HEK293 (cell line): Measurements from ENCODE around the gene RCL1.

Experiments
- CTCF ChIA-PET: fragments of 350-600 bp; formaldehyde crosslinking; extraction: SDS; loops from one replicate; lab custom pipeline; 2021; ENCODE audit warnings: antibody characterized with exemption; lab: Yijun Ruan, JAX
- POLR2A ChIA-PET: fragments of 300-600 bp; formaldehyde crosslinking; extraction: SDS; loops from one replicate; lab custom pipeline; 2020; ENCODE audit warnings: antibody characterized with exemption, inconsistent platforms; lab: Yijun Ruan, JAX
- H3K27ac ChIP-seq: fragments of 200-500 bp; sonication (Bioruptor generic); 2 replicates; pipeline ENCODE4 v1.5.1; 2014; ENCODE audit warnings: low read depth, low read length, control low read depth, inconsistent platforms; ENCODE audit errors: extremely low read depth
- H3K36me3 ChIP-seq, 2 experiments: fragments of 200-500 bp in 1 of 2; sonication (Bioruptor generic) in 1 of 2; 1 replicate in 1 of 2; 2 replicates in 1 of 2; pipeline ENCODE4 v1.5.1; 2014 to 2017; ENCODE audit warnings: inconsistent platforms in 2 of 2, low read length in 2 of 2; ENCODE audit not compliant: control insufficient read depth in 2 of 2, insufficient read depth in 1 of 2
- H3K4me1 ChIP-seq: fragments of 200-500 bp; sonication (Bioruptor generic); 2 replicates; pipeline ENCODE4 v1.5.1; 2014; ENCODE audit warnings: mild to moderate bottlenecking, low read length, inconsistent platforms; ENCODE audit not compliant: control insufficient read depth, insufficient read depth
- H3K4me3 ChIP-seq: 2 replicates; pipeline ENCODE4 v1.5.1; 2011; ENCODE audit warnings: low read depth, mild to moderate bottlenecking, control low read depth, low read length, moderate library complexity
- H3K9me3 ChIP-seq: fragments of 200-500 bp; sonication (Bioruptor generic); 2 replicates; pipeline ENCODE4 v1.5.1; 2014; ENCODE audit warnings: low read depth, low read length, inconsistent platforms; ENCODE audit not compliant: control insufficient read depth, insufficient read depth
- GLI4 ChIP-seq: fragments of 450-650 bp; formaldehyde crosslinking; IDR thresholded peaks from 2 replicates; pipeline ENCODE4 v1.5.1; 2016; ENCODE audit warnings: missing biosample characterization, missing genetic modification characterization
- KLF17 ChIP-seq: fragments of 450-650 bp; formaldehyde crosslinking; IDR thresholded peaks from 2 replicates; pipeline ENCODE4 v1.5.1; 2016; ENCODE audit warnings: missing biosample characterization, missing genetic modification characterization
- KLF7 ChIP-seq: fragments of 450-650 bp; formaldehyde crosslinking; IDR thresholded peaks from 2 replicates; pipeline ENCODE4 v1.5.1; 2016; ENCODE audit warnings: missing biosample characterization, missing genetic modification characterization, borderline replicate concordance
- KLF9 ChIP-seq: fragments of 450-650 bp; formaldehyde crosslinking; IDR thresholded peaks from 2 replicates; pipeline ENCODE4 v1.5.1; 2016; ENCODE audit warnings: missing biosample characterization, missing genetic modification characterization, low read depth
- MEIS1 ChIP-seq: sonication (generic); formaldehyde crosslinking; IDR thresholded peaks from 2 replicates; pipeline ENCODE4 v1.8.1; 2022; ENCODE audit warnings: missing genetic modification reagents, mild to moderate bottlenecking, borderline replicate concordance
- PATZ1 ChIP-seq: fragments of 450-650 bp; formaldehyde crosslinking; IDR thresholded peaks from 2 replicates; pipeline ENCODE4 v1.5.1; 2016; ENCODE audit warnings: missing biosample characterization, missing genetic modification characterization
- PRDM10 ChIP-seq: fragments of 450-650 bp; formaldehyde crosslinking; IDR thresholded peaks from 2 replicates; pipeline ENCODE4 v1.5.1; 2016; ENCODE audit warnings: missing biosample characterization, missing genetic modification characterization
- WT1 ChIP-seq: fragments of 450-650 bp; formaldehyde crosslinking; IDR thresholded peaks from 2 replicates; pipeline ENCODE4 v1.5.1; 2016; ENCODE audit warnings: missing biosample characterization, missing genetic modification characterization
- ZBTB1 ChIP-seq: fragments of 450-650 bp; formaldehyde crosslinking; IDR thresholded peaks from 2 replicates; pipeline ENCODE4 v1.5.1; 2016; ENCODE audit warnings: missing biosample characterization, missing genetic modification characterization
- ZBTB11 ChIP-seq: fragments of 450-650 bp; formaldehyde crosslinking; conservative IDR thresholded peaks from 2 replicates; pipeline ENCODE4 v1.5.1; 2016; ENCODE audit warnings: low read depth, missing biosample characterization, missing genetic modification characterization
- ZBTB21 ChIP-seq: fragments of 450-650 bp; formaldehyde crosslinking; IDR thresholded peaks from 2 replicates; pipeline ENCODE4 v1.5.1; 2017; ENCODE audit warnings: missing biosample characterization, missing genetic modification characterization
- ZFP69B ChIP-seq: fragments of 450-650 bp; formaldehyde crosslinking; IDR thresholded peaks from 2 replicates; pipeline ENCODE4 v1.5.1; 2016; ENCODE audit warnings: missing biosample characterization, missing genetic modification characterization
- ZNF10 ChIP-seq: fragments of 450-650 bp; formaldehyde crosslinking; IDR thresholded peaks from 2 replicates; pipeline ENCODE4 v1.5.1; 2017; ENCODE audit warnings: missing biosample characterization, missing genetic modification characterization
- ZNF155 ChIP-seq: fragments of 450-650 bp; formaldehyde crosslinking; IDR thresholded peaks from 2 replicates; pipeline ENCODE4 v1.5.1; 2016; ENCODE audit warnings: missing biosample characterization, missing genetic modification characterization
- ZNF48 ChIP-seq: fragments of 450-650 bp; formaldehyde crosslinking; IDR thresholded peaks from 2 replicates; pipeline ENCODE4 v1.5.1; 2016; ENCODE audit warnings: missing biosample characterization, missing genetic modification characterization
- ZNF530 ChIP-seq: fragments of 450-650 bp; formaldehyde crosslinking; IDR thresholded peaks from 2 replicates; pipeline ENCODE4 v1.5.1; 2016; ENCODE audit warnings: low read depth, missing biosample characterization, missing genetic modification characterization
- ZNF548 ChIP-seq: fragments of 450-650 bp; formaldehyde crosslinking; IDR thresholded peaks from 2 replicates; pipeline ENCODE4 v1.5.1; 2016; ENCODE audit warnings: missing biosample characterization, missing genetic modification characterization
- ZNF596 ChIP-seq: fragments of 450-650 bp; IDR thresholded peaks from 2 replicates; pipeline ENCODE4 v1.5.0; 2018; ENCODE audit warnings: missing biosample characterization, mild to moderate bottlenecking, missing genetic modification characterization, moderate library complexity
- ZNF707 ChIP-seq: fragments of 450-650 bp; formaldehyde crosslinking; IDR thresholded peaks from 2 replicates; pipeline ENCODE4 v1.5.1; 2016; ENCODE audit warnings: missing biosample characterization, missing genetic modification characterization
- ZXDB ChIP-seq: fragments of 450-650 bp; formaldehyde crosslinking; IDR thresholded peaks from 2 replicates; pipeline ENCODE4 v1.5.1; 2016; ENCODE audit warnings: missing biosample characterization, missing genetic modification characterization
- TF ChIP-seq, protein P1 (sequence below): fragments of 450-650 bp; formaldehyde crosslinking; IDR thresholded peaks from 2 replicates; pipeline ENCODE4 v1.5.1; 2017; ENCODE audit warnings: missing biosample characterization, missing genetic modification characterization
- TF ChIP-seq, protein P2 (sequence below): fragments of 450-650 bp; formaldehyde crosslinking; IDR thresholded peaks from 2 replicates; pipeline ENCODE4 v1.5.1; 2016; ENCODE audit warnings: missing biosample characterization, missing genetic modification characterization

Gene RCL1

GRCh38 chr9:4902135-4902475, 109.4 kb downstream of the RCL1 start (continued):
- TF ChIP-seq KLF17 (tag by site-specific recombination), result no peak

- Histone ChIP-seq H3K27ac (no peak overlapping the region), H3K9me3 (no peaks in the 10 kb centered on the region), H3K4me1 (peaks cover 4% of the 10 kb centered on the region; the same call in 1 of the 2 replicates), H3K4me3 (no peak overlapping the region), H3K36me3 (no peaks in the 10 kb centered on the region)
- ChIA-PET CTCF (no interaction called here), POLR2A (no interaction called here)
- TF ChIP-seq ZXDB (tag by site-specific recombination), result peak; percentile 67
- no peak for TF ChIP-seq MEIS1 (CRISPR knock-in tag)
- no peak for TF ChIP-seq ZNF48 (tag by site-specific recombination)
- TF ChIP-seq GLI4, result no peak
- TF ChIP-seq ZNF596 (tag by site-specific recombination), result no peak
- TF ChIP-seq ZBTB11 (tag by site-specific recombination), result no peak
- 0 out of 2 replicates have a peak, but pooled peaks have one; percentile 13 for TF ChIP-seq PRDM10
- TF ChIP-seq ZNF155 (tag by site-specific recombination), result no peak
- TF ChIP-seq, protein P1, sequence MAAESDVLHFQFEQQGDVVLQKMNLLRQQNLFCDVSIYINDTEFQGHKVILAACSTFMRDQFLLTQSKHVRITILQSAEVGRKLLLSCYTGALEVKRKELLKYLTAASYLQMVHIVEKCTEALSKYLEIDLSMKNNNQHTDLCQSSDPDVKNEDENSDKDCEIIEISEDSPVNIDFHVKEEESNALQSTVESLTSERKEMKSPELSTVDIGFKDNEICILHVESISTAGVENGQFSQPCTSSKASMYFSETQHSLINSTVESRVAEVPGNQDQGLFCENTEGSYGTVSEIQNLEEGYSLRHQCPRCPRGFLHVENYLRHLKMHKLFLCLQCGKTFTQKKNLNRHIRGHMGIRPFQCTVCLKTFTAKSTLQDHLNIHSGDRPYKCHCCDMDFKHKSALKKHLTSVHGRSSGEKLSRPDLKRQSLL (tag by site-specific recombination), result no peak
- peak; percentile 49; the same call in 1 of the 2 replicates for TF ChIP-seq ZNF10 (tag by site-specific recombination)
- TF ChIP-seq WT1 (tag by site-specific recombination), result peak; percentile 42; the same call in 1 of the 2 replicates
- TF ChIP-seq ZNF707 (tag by site-specific recombination), result no peak
- no peak for TF ChIP-seq ZNF530 (tag by site-specific recombination)
- TF ChIP-seq ZBTB21, result no peak
- no peak for TF ChIP-seq KLF9 (tag by site-specific recombination)
- TF ChIP-seq ZNF548 (tag by site-specific recombination), result no peak
- TF ChIP-seq KLF7 (tag by site-specific recombination), result no peak
- no peak for TF ChIP-seq ZBTB1 (tag by site-specific recombination)
- no peak for TF ChIP-seq ZFP69B (tag by site-specific recombination)
- TF ChIP-seq, protein P2, sequence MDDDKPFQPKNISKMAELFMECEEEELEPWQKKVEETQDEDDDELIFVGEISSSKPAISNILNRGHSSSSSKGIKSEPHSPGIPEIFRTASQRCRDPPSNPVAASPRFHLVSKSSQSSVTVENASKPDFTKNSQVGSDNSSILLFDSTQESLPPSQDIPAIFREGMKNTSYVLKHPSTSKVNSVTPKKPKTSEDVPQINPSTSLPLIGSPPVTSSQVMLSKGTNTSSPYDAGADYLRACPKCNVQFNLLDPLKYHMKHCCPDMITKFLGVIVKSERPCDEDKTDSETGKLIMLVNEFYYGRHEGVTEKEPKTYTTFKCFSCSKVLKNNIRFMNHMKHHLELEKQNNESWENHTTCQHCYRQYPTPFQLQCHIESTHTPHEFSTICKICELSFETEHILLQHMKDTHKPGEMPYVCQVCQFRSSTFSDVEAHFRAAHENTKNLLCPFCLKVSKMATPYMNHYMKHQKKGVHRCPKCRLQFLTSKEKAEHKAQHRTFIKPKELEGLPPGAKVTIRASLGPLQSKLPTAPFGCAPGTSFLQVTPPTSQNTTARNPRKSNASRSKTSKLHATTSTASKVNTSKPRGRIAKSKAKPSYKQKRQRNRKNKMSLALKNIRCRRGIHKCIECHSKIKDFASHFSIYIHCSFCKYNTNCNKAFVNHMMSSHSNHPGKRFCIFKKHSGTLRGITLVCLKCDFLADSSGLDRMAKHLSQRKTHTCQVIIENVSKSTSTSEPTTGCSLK (tag by site-specific recombination), result no peak
- TF ChIP-seq PATZ1 (tag by site-specific recombination), result no peak
Observed at GRCh38 chr9:4904322-4905134, 111.8 kb downstream of the RCL1 start.
